Brain pericyte (primary cell): ENCODE data around the gene INPP4B.
"Not testable (repeated sequence)": the region's sequence is repeated elsewhere in the genome, so short reads cannot be mapped to it uniquely, and the experiment has no call there.

ENCODE experiments used
- DNase-seq: peaks from one replicate; pipeline ENCODE4 v3.0.0-alpha.2; 2012; ENCODE audit warnings: low read depth, low spot score

Gene INPP4B

GRCh38 chr4:142548491-142548890 is 297.6 kb downstream of the INPP4B start:
- no peak for DNase-seq

- DNase-seq, result no peak
Measured at GRCh38 chr4:142547974-142548373, 298.1 kb downstream of the INPP4B start.

- no peak for DNase-seq
Measured at GRCh38 chr4:142544594-142544993, 301.5 kb downstream of the INPP4B start.

DNA sequence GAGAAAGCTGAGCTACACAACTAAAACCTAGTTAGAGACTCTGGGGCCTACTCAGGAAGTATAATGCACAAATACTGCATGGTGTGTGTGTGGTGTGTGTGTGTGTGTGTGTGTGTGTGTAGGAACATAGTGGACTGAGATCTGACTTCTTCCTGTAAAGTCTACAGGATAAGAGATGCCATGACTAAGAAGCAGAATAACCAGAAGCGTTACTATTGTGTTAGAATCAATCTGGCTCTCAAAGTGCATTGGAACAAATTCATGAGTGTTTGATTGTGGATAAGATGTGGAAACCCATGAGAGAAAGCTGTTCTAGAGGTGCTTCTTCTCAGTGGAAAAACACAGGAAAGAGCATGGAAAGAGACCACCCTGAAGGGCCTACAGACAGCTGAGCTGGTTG is 302.1 kb downstream of the INPP4B start:
- DNase-seq, result no peak

GRCh38 chr4:142540483-142540804 is 305.7 kb downstream of the INPP4B start:
- no peak for DNase-seq

DNA sequence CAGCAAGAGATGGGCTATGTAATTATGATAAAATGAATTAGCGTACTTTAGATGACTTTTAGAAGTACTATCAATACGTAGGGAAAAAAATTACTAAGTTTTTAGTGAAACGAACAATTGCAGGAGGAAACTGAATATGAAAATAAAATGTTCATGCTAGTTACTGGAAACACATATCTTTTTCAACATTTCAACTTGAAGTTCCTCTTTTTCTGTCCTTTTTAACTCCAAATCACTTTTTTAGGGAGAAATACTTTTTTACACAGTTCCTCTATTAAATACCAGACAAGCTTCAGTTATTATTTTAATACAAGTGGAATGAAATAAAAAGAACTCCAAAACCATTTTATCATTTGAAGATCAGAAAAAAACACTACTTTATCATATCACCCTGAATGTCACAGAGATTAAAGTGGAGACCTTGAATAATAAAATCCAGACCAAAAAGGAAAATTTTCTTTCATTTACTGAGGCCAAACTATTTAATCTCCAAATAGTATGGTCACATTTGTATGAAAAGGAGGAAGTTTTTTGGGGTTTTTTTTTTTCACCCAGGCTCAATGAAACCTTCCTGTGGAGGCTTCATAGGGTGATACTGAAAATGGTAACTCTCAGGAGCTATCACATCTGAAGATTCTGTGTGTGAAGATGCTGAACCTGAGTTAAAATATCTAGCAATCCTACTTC is 306.2 kb downstream of the INPP4B start:
- no peak for DNase-seq

DNA sequence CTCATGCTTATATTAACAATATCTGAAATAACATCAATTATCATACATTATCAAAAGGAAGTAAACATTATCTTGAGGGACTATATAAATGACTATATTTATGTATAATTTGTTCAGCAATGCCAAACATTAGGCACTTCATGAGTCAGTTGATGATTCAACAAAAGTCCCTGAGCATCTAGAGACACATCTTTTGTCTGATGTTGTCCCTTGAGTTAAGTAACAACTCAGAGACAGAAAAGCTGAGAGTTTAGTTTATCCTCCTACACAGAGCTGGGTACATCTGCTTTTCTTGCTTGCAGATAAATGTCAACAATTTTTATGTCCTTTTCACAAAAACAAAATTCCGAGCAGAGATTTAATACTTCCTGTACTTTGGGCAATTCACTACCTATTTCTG is 311.1 kb downstream of the INPP4B start:
- DNase-seq, result no peak

GRCh38 chr4:142532054-142532453 is 314.0 kb downstream of the INPP4B start:
- no peak for DNase-seq

GRCh38 chr4:142530728-142531127 is 315.4 kb downstream of the INPP4B start:
- DNase-seq, result no peak

- no peak for DNase-seq
Measured at GRCh38 chr4:142528433-142528832, 317.7 kb downstream of the INPP4B start.

DNA sequence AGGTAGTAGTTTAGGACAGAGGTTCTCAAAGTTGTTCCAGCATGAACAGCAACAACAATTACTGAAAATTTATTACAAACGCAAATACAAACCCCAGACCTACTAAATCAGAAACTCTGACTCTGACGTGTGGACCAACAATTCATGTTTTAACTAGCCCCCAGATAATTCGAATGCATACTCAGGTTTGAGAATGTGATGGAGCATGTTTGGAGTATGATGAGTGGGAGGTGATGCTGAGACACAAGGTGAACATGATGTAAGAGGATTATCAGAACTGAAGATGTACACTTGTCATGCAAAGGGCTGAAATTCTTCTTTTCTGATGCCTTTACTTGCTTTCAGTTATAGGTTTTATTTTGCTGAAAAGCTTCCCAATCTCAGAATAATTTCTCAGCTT is 323.0 kb downstream of the INPP4B start:
- no peak for DNase-seq

- no peak for DNase-seq
Measured at GRCh38 chr4:142519342-142519741, 326.8 kb downstream of the INPP4B start.

- no peak for DNase-seq
Measured at GRCh38 chr4:142516686-142517526, 329.2 kb downstream of the INPP4B start.

DNA sequence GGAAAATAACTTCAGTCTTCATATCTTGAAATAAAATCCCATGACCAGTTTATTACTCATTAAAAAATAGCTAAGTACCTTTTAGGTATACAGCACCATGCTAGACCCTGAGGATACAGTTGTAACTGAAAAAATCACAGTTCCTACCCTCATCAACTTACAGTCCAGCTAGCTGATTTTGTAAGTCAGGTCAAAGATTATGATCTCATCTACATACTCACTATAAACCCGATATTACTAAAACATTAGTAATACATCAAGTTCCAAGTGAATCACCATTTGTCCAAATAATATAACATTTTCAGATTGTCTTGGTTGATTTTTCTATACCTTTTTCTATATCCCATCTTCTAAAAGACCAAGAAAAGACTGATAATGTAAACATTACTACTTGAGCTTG is 333.9 kb downstream of the INPP4B start:
- no peak for DNase-seq

DNA sequence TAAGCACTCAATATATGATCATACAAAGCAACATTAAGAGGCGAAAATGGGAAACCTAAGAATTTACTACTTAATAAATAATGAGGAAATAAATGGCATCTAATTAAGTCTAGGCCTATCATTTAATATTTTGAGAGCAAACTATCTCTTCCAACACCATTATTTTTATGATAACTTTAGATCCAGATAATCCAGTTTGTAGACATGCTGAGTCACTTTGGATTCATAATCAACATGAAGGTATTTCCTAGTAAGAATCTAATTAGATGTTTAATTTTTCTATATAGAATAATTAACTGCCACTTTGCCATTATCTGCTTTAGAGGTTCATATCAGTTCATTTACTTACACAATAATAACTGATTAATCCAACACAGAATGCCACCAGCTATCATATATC is 336.2 kb downstream of the INPP4B start:
- DNase-seq, result no peak

DNA sequence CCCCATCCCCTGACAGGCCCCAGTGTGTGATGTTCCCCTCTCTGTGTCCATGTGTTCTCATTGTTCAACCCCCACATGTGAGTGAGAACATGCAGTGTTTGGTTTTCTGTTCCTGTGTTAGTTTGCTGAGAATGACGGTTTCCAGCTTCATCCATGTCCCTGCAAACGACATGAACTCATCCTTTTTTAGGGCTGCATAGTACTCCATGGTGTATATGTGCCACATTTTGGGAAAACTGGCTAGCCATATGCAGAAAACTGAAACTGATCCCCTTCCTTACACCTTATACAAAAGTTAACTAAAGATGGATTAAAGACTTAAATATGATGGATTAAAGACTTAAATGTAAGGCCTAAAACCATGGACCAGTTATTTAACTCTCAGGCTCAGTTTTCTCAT is 336.7 kb downstream of the INPP4B start:
- not testable (repeated sequence) for DNase-seq

DNA sequence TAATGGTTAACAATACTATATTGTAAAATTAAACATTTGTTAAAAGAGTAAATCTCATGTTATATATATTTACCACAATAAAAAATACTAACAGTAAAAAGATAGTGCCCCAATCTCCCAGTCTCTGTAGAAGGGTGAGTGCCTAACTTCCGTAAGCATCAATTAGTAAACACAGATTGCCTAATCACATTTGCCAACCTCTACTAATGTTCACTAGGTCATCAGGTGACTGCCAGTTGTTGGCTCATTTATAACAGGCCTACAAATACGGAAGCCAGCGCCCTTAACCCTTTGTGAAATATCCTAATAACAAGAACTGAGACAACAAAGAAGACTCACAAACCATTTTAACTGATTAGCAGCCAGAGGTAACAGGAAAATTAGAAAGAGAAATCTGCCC is 345.1 kb downstream of the INPP4B start:
- DNase-seq, result no peak

GRCh38 chr4:142497606-142498005 is 348.5 kb downstream of the INPP4B start:
- no peak for DNase-seq

DNA sequence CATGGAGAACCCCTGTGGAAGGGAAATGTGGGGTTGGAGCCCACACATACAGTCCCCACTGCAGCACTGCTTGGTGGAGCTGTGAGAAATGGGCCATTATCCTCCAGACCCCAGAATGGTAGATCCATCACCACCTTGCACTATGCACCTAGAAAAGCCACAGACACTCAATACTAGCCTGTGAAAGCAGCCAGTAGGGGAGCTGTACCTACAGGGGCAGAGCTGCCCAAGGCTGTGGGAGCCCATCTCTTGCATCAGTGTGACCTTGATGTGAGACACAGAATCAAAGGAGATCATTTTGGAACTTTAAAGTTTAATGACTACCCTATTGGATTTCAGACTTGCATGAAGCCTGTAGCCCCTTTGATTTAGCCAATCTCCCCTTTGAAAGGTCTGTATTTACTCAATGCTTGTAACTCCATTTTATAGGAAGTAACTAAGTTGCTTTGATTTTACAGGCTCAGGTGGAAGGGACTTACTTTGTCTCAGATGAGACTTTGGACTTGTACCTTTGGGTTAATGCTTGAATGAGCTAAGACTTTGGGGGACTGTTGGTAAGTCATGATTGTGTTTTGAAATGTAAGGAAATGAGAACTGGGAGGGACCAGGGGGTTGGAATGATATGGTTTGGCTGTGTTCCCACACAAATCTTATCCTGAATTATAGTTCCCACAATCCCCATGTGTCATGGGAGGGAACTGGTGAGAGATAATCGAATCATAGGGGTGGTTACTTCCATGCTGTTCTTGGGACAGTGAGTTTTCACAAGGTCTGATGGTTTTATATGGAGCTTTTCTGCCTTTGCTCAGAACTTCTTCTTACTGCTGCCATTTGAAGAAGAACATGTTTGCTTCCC is 352.6 kb downstream of the INPP4B start:
- no peak for DNase-seq

GRCh38 chr4:142485452-142485851 is 360.6 kb downstream of the INPP4B start:
- no peak for DNase-seq

DNA sequence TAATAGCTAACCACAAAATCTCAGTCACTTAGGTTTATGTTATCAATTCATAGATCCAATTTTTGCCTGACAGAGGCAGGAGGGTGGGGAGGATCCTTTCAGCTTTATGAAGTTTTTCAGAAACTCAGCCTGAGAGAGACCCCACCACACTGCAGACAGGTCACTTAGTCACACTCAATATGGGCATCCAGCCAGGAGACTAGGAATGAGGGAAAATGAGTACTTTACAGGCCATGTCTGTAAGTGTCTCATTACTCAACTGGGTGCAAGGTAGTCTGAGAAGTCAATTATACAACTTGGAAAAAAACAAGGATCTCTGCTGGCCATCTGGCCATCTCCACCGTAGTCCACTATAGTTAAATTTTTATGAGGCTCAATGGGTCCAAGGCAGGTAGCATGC is 365.9 kb downstream of the INPP4B start:
- no peak for DNase-seq

- DNase-seq, result no peak
Measured at GRCh38 chr4:142475663-142476062, 370.4 kb downstream of the INPP4B start.
